HG02884 (cell line): Measurements from ENCODE around the gene HOXC6.

Experiments used
- ATAC-seq: cut with Tn5 transposase; IDR thresholded peaks from one replicate; pipeline ENCODE4 v1.9.1; 2021; ENCODE audit warnings: mild to moderate bottlenecking, moderate library complexity; ENCODE audit not compliant: unreplicated experiment

HOXC6 gene

DNA sequence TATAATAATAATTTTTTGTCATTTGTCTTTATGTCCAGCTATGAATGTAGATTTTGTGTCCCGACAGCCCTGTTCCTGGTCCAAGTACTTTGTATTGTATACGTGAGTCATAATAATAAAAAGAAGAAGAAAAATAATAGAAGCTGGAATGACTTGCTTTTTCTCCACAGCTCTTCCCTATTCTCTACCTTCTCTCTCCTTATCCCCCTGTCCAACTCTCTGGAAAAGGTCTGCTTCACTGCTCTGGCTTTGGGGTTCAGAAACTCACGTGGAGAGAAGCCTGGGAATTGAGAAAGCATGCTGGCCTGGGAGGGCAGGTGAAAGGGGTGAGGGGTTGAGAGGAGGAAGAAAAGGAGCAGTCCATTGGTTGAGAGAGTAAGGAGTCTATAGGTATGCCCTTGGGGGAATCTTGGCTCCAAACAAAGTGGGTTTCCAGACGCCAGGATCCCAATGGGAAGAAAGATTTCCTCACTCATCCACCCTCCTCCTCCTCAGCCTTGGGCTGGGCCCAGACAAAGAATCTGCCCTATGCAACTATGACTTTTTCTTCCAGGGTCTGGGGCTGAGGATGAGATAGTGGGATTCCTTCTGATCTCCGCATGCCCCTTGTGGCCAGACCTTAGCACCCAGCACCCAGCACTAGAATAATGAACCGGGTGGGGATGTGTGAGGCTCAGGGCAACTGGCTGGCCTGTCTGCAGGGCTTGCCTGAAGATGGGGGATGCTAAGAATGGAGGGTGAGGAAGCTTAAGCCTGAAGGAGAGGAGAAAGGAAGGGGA is 15.4 kb upstream of the HOXC6 start:
- no peak for ATAC-seq

DNA sequence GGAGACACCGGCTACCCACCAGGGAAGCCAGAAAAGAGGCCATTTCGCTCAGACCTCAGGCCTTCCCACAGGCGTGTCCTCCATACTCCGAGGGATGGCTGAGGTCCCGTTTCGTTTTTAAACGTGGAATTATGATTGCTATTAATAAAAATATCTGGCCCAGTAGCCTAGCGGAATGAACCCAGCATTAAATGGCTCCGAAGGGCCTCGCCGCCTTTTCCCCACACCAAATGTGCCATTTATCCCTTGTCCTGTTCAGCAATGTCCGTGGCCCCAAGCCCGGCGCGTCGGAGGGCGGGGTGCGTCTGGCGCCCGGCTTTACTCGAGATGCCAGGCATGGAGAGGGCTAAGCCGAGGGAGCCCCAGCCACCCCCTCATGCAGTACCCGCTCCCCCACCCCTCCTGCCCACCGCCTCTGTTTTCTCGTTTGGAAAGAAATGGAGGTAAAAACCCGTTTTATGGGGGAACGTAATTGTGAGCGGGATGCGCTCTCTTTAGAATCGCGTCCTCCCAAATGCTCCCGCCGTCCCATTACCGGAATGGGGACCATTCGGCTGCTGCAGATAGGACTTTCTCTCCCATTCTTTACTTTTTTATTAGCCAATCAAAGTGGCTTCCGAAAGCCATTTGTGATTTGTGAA is 13.7 kb upstream of the HOXC6 start:
- ATAC-seq = no peak

GRCh38 chr12:54015018-54015931 is 13.0 kb upstream of the HOXC6 start:
- no peak for ATAC-seq

DNA sequence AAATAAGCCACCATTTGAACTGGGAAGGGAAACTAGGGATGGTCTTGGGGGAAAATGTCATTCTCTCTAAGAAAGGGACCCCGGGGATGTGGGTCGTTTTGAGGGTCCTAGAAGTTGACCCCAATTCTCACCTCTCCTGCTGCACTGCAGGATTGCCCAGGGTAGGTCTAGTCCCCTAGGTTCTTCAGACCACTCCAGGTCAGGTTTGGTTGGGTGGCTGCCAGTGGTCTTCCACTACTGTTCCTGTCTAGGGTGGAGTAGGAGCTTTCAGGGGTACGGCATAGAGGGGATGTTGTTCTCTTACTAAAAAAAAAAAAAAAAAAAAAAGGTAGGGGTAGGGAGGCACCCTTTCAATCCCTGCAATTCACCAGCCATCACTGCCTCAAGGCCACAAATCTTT is 12.2 kb upstream of the HOXC6 start:
- ATAC-seq = no peak

- no peak for ATAC-seq
These were observed 11.7 kb upstream of the HOXC6 start for GRCh38 chr12:54016478-54016964.

GRCh38 chr12:54017027-54017788 is 11.0 kb upstream of the HOXC6 start:
- ATAC-seq = peak; percentile 9

GRCh38 chr12:54017878-54018467 is 10.3 kb upstream of the HOXC6 start:
- peak; percentile 54 for ATAC-seq

DNA sequence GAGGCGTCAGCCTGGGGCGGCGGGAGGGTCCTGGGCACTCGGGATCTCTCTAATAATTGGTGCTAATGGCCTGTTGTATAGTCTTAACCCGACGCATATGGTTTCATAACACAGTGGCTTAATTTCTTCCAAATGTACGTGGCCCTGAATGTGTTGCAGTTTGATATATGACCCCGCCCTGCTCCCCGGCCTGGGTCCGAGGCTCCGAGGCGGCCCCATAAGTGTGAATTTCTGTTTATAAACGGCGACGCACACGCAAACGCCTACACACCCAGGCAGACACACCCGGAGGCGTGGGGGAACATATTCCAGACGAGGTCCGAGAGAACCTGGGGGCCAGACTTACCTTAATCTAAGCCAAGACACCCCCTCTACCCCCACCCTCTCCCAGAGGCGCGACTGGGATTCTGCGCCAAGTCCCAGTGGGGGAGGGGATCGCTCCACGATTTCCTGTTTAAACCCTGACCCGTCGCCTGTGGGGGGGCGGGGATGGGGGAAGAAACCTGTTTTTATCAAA is 9.7 kb upstream of the HOXC6 start:
- no peak for ATAC-seq

DNA sequence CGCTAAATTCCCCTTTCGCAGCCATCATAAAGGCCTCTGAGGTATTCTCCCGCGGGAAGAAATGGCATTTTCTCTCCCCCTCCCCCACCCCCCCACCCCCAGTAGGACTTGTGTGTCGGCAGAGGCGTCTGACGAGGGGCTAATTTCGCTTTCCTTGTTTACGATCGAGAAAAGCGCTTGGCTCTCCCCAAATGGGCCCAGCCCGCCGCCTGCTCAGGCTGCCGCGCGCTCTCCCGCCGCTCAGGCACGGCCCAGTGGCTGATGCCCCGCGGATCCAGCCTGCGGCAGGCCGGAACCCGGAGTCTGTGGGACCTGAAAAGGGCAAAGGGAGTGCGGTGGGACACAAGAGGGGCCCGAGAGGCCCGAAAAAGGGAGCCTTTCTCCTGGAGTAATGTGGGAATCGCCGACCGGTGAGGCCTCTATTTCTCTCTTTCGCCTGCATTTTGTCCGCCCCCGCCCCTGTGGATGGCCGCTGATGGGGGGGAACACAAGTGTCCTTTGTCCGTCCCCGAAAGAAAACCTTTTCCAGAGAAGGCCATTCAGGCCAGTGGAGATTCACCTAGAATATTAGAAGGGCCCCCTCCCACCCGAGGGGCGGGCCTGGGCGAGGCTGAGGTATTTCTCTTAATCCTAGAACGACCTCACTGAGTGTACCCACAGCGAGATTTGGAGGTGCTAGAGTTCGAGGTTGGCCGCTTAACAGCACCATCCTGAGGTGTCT is 9.0 kb upstream of the HOXC6 start:
- no peak for ATAC-seq

DNA sequence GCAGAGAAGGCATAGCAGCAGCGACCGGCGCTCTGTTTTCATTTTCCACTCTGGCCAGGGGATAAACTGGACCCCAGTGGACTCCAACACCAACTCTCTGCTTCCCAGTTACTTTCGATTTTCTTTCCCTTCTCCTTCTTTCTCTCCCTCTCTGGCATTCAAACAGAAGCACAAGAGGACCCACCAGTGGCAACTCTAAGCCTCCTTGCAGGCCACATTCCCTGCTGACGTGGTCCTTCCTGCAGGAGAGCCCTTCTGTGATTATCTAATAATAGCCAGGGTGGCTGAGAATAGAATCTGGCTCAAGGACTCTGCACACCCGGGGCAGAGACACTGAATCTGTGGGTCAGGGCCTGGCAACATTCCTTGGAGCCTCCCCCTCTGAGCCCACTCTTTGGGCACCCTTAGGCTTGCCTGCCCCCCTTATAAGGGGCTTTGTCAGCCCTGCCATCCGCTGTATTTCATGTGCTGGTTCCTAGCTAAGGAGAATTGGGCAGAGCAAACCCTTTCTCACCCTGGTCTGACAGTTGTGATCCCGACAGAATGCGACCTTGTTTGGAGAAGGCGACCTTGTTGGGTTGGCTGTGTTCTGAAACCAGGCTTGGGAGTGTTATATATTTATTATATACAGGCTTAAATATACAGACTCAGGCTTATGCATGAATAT is 8.2 kb upstream of the HOXC6 start:
- no peak for ATAC-seq

DNA sequence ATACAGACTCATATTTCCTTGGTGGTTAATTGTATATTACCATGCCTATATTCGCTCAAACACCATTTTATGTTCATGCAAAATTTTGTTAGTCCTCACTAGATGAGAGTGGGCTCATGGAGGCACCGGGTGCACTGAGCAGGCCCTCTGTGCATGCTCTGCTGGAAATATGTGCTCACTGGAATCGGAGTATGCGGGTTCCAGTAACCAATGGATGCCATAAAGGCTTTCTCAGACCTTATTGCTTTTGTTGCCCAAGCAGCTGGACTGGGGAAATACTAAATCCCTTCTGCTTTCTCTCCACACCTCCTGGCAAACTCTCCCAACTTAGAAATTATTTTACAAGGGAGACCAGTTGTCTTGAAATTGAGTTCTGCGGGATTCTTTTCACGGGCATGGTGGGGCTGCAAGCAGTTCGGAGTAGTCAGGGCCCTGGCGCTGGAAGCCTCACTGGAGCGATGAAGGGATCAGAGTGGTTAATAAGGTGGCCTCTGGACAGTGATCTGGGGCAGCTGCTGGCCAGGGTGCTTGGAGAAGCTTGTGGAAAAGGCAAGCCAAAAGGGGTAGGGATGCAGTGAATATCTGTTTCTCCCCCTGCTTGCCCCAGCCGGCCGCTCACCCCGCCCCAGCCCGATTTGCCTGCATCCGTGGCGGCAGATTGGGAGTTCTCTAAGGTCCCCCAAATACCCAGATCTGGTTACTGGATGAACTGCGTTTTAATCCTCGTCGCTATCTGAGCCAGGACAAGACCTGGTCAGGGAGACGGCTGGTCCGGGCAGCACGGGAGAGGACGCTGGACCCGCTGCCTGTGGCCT is 7.4 kb upstream of the HOXC6 start:
- ATAC-seq = no peak

DNA sequence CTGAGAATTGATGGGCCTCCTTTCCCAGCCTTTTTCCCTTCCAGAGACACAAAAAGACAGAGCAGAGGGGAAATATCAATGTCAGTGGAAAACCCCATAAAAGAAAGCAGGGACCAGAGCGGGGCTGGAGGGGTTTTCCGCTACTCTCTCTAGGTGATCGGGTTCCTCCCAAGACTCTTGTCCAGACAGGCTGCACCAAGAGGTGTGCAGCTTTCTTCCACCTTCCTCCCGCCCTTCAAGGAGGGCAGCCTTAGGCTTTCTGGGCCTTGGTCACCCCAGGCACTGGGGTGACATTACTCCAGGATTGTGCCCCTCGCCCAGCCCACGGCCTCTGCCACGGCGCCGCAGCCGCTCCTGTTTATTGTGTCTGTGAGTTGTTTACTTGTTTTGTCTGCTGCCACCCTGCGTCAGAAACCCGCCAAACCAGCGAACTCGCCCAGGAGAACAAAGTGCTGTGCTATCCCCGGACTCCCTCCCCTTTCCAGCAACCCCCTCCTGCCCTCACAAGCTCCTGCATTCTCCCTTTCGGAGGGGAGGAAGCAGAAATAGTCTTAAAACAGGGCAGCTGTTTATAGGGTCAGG is 6.7 kb upstream of the HOXC6 start:
- no peak for ATAC-seq

GRCh38 chr12:54022960-54023884 is 5.0 kb upstream of the HOXC6 start:
- no peak for ATAC-seq

DNA sequence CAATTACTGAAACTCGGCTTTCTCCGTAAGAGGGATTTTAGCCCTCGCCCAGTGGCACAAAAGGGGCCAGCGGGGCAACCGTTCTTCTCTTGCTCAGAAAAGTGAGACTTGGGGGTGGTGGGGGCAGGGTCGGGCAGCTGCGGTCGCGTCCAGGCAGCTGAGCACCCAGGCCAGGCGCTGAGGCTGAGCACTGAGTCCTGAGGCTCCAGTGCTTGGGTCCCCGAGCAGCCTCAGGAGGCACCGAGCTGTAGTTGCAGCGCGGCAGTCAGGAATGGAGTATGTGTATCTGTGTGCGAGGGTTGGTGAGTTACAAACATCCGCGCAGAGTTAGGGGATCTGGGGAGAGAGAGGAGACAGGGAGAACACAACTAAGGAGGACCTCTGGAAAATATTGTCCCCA is 4.1 kb upstream of the HOXC6 start:
- ATAC-seq = no peak

DNA sequence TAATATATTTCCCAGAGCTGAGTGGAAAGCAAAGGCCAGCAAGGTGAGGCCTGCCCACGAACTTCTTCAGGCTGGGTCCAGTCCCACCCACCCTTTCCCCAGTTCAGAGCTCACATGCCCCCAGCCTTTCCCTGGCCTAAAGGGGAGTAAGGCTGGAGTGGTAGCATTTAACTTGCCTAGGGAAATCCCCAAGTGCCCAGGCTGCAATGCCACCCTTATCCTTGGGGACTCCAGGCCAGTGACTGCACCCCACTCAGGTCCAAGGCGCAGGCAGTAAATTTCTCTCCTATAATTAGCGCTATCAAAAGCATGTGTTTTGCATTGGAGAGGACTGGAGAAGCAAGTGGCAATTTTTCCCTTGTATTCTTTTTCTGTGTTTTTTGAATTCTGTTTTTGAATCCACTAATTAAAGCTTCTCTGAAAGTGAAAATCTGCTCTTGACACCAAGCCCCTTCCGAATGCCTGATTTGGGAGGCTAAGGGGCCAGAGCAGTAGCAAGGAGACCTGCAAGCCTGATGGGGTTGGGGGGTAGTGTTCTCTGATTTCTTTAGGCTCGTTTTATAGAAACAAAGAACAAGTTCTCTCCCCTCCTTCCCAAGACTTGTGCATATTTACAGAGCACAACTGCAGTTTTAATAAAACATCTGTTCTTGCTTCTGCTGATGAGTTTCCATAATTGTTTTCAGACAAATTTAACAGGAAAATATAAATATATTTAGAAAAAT is 3.5 kb upstream of the HOXC6 start:
- ATAC-seq = no peak
